ENCODE measurements around the gene SLC1A3. TPM values are rescaled to one million over a fixed set of nuclear protein-coding genes. Genes with fewer than 3 reads are reported as not detected.

Gene SLC1A3
- total RNA-seq, 1 donor from 2014 or later: under 0.01 TPM

- DNase-seq: no peak
Measured at GRCh38 chr5:36722900-36723299, 116.5 kb downstream of the SLC1A3 start.

DNA sequence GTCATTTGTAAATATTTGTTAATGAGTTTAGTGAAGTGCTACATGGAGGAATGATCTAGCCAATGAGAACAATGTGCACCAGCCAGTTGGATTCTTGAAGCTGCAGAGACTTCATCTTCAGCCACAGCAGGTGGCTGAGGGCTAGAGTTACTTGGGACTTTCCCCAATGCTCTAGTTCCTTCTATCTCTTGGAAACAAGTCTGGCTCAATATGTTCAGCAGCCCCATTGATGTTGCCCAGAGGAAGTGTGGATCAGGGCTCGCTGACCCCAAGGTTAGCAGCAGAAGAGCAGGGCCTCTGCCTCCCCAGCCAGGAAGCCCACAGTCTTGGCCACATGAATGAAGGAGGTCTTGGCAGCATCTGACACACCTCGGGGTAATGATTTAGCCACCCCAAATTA is 117.5 kb downstream of the SLC1A3 start:
- no peak for DNase-seq

DNA sequence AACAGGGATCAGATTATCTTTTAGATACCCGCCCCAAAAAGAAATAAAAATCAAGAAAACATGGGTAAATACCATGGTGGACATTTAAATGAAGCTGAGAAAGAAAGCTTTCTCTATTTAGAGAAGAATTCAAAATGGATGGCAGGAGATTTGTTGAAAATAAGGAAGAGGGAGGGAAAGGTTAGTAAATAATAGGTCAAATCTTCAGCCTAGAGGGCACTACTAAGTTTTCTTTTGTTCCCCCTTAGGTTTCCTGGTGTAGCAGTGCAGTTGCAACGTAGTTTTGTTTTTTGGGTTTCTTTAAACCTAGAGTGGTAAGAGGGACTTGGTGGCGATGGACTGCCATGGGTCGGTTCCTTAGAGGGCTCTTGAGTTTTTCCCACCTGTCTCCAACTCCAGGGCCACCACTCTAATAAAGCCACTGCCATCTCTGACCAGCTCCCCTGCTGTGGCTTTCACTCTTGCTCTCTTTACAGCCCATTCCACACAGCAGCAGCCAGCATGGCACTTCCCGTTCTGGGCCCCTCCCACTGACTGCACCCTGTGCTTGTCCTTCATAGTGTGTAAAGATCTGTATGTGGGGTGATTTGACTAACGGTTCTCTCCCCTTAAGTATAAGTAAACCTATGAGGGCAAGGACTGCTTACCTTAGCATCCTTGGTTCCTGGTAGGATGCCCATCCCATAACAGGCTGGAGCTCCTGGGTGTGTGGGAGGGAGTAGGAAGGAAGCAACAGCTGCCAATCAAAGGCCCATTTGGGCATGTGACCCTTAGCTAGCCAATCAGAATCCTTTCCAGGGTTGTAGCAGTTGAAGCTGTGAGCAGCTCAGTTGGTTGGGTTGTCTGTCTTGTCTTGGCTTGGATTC is 118.3 kb downstream of the SLC1A3 start:
- DNase-seq: no peak

GRCh38 chr5:36726317-36726716 is 119.9 kb downstream of the SLC1A3 start:
- no peak for DNase-seq

DNA sequence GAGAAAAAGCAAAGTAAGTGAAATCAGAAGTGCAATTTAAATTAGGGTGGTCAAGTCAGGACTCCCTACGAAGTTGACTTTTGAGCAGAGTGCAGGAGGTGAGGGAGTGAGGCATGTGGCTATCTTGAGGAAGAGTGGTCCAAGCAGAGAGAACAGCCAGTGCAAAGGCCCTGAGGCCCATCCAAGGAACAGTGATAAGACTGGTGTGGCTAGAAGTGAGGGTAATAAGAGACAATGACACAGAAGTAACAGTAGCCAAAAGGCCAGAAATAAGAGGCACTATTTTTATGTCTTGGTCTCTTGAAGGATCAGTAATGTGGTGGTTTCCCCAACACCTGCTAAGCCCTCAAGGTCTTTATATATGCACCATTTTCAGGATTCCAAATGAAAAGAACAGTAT is 120.4 kb downstream of the SLC1A3 start:
- no peak for DNase-seq

- DNase-seq: peak; percentile 81
Measured at GRCh38 chr5:36728697-36729543, 122.5 kb downstream of the SLC1A3 start.

DNA sequence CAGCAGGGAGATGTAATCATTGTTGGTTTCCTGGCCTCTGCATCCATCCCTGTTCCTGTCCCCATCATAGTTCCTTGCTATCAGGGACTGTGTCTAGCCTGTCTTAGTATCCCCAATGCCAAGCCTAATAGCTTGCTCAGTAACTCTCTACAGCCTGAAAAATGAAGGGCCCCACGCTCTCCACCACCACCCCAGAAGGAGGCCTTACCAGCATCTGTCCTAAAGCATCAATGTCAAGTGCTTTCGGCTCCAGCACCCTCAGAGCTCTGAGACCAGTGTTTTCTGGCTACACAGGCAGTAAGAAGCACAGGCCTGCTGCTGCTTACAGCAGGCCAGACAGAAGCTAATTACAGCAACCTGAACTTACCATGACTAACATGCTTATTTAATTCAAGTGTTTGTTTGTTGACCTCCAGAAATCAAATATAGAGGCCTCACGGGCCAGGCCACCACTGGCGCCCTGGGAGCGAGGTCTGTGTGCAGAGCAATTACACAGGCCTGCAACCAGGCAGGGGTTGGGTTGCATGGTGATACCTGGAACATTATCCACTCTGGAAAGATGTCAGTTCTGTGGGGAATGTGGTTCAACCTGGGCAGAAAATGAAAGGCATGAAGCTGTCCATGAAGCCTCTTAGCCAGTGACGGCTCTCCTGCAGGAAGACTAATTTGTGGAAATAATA is 124.3 kb downstream of the SLC1A3 start:
- no peak for DNase-seq

DNA sequence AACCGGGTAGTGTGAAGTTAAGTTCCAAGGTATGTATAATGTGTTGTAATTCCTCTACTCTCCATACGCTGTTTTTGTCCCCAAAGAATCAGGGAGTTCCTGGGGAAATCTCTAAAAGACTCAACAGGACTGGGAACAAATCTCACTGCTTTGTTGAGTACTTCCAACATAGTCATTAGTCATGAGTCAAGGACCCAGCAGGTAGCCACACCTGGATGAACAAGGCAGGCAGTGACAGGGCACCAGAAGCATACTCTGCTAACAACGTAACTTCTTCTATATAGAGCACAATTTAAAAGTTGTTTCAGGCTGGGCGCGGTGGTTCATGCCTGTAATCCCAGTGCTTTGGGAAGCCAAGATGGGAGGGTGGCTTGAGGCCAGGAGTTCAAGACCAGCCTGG is 126.8 kb downstream of the SLC1A3 start:
- DNase-seq: no peak

- DNase-seq: peak; percentile 50
Measured at GRCh38 chr5:36734422-36734821, 128.0 kb downstream of the SLC1A3 start.

- DNase-seq: no peak
Measured at GRCh38 chr5:36735891-36736290, 129.5 kb downstream of the SLC1A3 start.
